8988T (cell line): ENCODE results near the gene BANP.
"Not testable (repeated sequence)": the region's sequence is repeated elsewhere in the genome, so short reads cannot be mapped to it uniquely, and the experiment has no call there.

Experiments used
- DNase-seq: peaks from one replicate; pipeline ENCODE4 v3.0.0; 2011

BANP gene

DNA sequence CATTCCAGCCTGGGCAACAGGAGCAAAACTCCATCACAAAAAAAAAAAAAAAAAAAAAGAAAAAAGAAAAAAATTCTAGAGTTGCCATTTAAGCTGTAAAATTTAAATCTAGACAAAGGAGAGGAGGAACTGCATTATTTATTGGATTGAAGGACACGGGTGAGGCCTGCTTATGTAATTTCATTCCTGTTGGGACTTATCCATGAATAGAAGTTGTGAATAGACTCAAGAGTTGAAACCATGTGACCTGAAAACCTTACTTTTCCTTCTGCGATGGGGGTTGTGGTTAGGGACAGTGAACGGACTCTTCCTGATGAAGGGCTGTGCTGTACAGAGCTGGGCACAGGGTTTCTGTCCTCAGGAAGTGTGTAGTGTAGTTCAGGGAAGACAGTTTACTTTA is 22.5 kb downstream of the BANP start:
- DNase-seq, result no peak

DNA sequence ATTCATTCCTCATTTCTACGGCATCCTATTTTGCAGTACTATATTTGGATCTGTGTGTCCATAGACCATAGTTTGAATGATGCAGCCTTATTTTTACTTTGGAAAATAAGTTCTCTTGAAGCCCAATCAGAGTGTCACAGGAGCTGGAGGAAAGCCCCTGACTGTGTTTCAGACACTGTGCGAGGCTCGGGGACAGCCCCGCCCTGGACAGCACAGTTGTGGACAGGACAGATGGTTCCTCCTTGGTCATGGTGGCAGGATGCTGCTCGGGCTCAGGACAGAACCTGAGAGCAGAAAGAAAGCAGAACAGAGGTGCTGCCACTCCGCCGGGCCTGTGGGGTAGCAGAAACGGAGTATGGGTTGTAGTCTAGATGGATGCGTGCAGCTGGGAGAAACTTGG is 22.9 kb downstream of the BANP start:
- no peak for DNase-seq

DNA sequence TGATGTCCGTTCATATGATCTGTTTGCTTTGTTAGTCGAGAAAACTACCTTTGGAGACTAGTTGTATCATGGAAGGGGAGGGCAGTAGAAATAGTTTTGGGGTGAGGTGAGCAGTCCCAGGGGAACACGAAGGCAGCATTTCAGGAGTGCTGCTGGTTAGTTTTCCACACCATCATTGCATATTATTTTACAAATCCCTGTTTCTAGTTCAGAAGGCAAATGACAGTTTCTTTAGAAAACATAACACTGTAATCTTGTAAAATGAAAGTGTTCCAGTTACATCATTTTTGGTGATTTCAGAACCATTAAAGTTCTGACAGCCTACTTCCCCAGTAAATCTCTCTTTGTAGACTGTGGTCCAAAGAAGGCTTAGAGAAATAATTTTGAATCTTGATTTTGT is 25.4 kb downstream of the BANP start:
- no peak for DNase-seq

DNA sequence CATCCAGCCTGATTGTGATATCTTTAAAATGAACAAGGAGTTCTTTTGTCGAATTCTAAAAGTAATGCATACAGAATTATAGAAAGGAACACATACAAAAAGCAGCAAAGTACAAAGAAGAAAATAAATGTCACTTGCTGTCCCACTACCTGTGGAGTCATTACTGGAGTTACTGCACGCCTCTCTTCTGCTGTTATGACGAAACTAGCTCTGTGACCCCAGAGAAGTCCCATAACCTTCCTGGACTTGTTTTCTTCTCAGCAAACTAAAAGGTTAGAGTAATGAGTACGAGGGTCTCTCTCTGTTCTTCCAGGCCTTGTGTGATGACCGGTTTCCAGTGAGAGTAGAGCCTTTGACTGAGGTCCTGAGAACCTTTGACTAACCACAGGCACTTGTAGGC is 26.9 kb downstream of the BANP start:
- no peak for DNase-seq

DNA sequence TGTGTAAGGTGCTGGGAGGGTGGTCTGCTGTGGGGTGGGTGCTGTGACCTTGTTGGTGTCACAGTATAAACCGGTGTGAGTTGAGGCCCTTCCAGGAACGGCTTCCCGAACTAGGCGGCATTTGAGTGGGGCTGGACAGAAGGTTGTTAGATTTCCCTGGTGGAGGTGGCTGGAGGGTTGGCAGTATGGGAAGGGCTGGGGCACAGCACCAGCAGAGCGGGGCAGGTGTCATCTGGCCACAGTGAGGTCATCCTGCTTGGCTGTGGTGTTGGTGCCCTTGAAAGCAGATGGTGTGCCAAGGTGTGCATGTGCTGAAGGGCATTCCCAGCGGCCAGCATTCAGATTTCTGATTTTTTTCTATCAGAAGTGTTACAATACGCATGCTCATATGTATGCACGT is 28.1 kb downstream of the BANP start:
- no peak for DNase-seq

DNA sequence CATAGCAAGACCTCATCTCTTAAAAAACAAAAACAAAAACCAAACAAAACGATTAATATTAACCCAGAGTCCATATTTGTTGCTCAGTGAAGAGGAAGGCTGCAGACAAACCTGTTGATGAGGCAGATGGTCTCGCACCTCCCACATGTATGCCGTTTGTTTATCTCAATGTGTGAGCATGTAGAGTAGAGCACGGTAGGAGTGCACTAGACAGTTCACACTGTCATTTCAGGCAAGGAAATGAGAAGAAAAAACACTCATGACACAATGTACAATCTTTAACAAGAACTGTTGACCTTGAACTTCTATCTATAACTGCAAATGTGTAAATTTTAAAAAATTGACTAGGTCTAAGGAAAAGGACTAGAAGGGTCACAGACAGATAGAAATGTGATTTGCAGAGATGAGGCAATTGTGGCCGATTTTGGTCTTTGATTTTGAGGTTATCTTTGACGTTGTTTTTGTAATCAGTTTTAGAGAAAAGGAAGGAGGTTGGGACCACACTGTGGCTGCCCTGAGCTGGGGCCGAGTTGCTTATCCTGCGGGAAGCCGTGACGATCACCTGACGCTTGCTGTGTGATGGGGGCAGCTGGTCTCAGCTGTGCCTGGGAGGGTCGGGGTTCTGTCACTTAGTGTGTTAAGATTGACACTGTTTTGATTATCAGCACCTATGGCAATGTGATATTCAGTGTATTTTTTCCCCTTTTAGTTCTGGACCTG is 28.8 kb downstream of the BANP start:
- DNase-seq, result not testable (repeated sequence)

DNA sequence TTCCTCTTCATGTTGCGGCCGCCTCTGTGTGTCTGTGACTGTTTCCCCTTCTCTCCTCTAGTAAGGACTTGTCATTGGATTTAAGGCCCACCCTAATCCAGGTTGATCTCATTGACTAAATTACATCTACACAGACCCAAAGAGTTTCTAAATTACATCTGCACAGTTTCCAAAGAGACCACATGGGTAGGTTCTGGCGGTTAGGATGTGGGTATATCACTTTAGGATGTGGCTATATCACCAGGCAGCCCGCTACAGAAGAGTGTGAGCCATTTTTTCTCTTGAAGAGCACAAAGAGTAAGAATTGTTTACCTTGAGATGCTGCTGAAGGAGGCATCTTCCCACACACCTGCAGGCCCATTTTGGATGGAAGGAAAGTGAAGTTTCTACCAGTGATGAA is 30.1 kb downstream of the BANP start:
- DNase-seq, result not testable (repeated sequence)

DNA sequence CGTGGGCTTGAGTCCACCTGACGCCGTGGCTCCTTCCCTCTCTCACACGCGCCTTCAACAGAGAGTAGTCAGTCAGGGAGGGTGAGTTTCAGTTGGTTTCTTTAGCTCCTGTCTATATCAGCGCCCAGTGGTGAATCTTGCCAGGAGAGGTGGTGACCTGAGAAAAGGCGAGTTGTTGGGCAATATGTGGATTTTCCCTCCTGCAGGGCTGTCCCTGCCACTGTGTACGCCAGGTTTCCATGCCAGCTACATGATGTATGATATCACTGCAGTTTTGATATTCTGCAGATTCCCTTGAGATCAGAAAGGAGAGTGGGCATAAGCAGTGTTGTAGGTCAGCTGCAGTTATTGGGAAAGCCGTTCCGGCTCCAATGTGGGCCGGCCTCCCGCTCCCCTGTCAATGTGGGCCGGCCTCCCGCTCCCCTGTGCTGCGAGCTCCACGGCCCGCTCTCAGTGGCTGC is 31.4 kb downstream of the BANP start:
- no peak for DNase-seq

DNA sequence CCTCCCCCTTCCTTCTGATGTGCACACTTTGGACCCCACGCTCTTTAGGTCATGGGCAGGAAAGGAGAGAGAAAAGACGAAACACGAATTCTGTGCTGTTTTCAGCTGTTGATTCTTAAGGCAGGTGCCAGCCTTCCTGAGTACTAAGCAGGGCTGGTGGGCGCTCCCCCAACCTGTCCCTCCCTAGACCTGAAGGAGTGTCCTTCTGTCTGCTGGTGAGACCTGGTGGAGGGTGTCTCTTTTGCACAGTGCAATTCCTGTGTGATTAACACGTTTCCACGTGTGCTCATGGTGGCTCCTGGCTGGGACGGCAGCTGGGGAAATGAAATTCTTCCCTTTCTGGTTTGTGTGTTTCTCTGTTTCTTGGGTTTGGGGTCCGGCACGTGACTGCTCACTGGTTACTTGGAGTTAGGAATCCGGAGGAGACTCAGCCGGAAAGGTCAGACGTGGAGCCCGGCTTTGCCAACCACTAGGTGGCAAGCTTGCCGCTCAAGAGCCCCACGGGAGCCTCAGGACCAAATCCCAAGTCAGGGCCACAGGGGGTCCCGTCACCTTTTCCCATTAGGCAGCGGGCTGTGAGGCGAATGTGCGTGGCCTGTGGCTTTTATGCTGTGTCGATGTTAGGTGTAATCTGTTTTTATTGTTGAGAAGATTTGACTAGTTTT is 32.0 kb downstream of the BANP start:
- DNase-seq, result not testable (repeated sequence)

DNA sequence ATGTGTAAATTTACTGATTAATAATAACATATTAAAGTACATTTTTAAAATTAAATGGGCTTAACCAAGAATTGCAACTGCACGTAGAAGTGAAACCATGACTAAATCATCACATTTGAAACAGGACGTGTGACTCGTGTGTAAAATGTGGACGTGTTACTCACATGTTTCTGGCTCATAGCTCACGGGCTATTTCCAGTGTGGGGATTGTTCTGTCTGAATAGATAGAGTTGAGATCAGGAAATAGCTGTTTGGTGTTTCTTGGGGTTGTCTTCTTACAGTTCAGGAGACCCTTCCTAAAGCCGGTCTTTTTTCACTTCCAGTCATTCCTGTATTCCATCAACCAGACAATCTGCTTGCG is 32.5 kb downstream of the BANP start:
- DNase-seq, result not testable (repeated sequence)

DNA sequence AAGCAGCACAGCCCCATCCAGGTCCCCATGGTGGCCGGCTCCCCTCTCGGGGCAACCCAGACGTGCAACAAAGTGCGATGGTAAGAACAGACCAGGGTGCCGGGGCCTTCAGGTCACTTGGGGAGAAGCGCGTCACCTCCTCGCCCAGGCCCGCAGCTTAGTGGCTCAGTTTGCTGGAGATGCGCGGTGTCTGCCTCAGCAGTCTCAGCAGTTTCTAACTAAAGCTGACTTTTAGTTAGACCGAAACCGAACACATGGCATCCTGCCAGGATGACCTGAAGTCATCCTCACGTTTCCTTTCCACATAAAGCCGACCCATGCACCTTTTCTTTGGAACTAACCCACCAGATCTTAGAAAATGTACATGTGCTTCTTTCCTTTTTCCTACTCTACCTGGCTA is 32.9 kb downstream of the BANP start:
- DNase-seq, result not testable (repeated sequence)

DNA sequence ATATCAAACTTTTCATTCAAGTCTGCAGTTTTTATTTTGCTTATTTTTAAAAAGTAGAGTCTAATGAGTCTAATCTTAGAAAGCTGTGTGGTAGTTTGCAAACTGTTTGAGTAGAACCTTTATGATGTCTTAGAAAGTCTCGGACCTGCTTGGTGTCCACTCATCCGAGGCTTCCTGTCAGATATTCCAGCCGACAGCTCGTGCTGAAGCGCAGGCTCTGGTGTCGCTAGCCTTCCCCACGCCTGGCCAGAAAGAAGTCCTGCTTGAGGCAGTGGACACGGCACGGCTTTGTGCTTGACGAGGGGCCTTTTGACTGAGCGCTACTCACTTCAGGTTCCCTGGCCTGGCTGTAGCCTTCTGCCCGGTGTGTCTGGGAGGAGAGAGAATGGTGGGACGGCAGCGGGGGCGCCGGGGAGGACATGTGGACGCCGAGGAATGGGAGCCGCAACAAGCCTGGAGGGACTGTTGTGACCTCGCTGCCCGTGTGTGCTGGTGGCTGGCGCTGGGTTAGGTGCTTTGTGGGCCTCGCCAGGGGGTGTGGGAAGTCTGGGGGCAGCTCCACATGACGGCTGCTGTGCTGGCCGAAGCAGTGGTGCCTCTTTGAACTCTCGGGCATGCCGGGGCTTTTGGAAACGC is 33.5 kb downstream of the BANP start:
- DNase-seq, result no peak

DNA sequence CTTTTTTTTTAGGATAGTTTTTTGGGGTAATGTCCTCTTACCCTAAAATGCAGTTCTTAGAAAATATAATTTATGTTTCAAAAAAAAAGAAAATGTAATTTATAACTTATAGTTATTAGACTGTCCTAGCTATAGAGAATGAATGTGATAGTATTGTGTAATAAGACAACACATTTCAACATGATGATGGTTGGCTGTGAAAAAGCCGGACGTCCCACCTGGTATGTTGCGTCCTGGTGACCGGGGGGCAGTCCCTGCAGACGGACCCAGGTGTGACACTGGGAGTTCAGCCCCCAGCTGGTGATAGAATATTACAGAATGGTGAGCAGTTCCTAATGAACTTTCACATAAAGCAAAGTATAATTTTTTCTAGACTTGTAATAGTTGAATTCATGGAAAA is 34.3 kb downstream of the BANP start:
- not testable (repeated sequence) for DNase-seq

DNA sequence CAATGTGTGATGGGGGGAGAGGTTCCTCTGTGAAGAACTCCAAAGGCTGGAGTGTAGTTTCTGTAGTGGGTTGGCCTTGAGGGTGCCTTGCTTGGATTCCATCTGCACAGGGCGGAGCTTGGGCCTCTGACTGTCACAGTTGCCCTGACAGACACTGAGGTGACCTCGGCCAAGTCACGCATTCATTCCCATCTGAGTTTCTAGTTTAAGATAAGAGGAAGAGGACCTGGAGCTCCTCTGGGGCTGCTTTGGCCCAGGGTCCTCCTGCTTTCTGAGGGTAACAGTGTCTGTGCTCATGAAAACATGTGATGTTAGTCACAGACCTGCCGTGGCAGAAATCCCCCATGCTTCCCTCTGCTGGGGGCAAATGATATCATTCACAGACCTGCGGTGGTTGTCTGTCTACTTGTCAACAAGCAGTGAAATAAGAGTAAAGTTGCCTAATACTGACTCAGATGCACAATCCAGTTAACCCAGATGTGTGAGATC is 35.2 kb downstream of the BANP start:
- DNase-seq, result not testable (repeated sequence)

DNA sequence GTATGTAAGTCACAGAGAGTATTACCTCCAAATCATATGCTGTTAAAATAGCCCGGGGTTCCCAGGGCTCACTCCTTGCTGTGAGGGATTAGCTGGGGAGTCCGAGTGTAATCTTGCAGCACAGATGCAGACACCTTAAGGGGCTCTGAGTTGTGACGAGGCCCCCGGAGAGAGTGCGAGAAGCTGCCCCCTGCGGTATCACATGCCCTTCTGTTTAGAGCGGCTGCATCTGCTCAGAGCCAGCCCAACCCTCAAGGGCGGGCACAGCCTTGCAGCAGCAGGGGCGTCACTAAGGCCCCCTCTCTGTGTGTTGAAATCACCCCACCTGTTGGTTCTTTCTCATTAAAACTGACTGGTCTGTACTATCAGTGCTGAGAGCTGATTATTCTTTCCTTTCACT is 37.4 kb downstream of the BANP start:
- not testable (repeated sequence) for DNase-seq

DNA sequence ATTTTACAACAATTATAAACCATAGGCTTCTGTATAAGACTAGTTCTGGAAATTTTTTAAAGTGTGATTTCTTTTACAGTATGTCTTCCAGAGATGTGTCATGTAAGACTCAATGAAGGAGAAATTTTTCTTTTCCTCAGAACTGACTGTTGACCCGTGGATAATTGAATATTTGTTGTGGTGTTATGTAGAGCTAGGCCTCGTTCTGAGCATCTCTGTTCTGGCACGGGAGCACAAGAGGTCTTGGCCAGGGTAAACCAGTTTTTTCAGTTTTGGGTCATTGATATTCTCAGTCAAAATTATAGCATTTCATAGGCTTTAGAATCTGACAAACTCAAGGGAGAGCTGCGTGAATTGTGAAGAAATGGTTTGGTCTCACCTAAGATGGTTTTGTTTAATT is 39.0 kb downstream of the BANP start:
- DNase-seq, result not testable (repeated sequence)

DNA sequence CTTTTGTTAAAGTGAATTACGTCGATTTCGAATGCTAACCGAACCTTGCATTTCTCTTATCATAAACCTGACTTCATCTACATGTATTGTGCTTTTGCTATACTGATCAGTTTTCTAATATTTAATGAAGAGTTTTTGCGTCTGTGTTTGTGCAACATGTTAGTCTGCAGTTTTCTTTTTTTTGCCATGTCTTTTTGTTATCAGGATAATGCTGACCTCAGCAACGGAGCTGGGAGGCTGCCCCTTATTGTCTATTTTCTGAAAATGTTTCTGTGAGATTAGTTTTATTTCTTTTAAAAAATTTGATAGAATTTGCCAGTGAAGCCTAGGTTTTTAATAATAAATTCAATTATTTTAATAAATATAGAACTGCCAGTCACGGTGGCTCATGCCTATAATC is 40.9 kb downstream of the BANP start:
- not testable (repeated sequence) for DNase-seq

DNA sequence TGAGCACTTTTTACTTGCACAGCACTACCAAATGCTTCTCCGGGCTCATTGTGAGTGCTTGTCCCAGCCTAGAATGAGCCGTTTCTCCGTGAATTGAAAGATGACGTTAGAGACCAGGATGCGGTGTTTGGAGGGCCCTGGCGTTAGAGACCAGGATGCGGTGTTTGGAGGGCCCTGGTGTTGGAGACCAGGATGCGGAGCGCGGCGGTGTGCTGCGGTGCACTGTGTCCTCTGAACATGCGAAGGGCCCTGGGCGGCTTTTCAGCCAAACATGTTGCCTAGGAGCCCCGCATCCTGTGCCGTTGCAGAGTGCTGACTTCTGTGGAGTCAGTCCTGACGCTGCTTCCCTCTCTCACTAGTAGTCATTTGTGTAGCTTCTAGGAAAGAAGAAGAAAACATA is 42.7 kb downstream of the BANP start:
- DNase-seq, result no peak

DNA sequence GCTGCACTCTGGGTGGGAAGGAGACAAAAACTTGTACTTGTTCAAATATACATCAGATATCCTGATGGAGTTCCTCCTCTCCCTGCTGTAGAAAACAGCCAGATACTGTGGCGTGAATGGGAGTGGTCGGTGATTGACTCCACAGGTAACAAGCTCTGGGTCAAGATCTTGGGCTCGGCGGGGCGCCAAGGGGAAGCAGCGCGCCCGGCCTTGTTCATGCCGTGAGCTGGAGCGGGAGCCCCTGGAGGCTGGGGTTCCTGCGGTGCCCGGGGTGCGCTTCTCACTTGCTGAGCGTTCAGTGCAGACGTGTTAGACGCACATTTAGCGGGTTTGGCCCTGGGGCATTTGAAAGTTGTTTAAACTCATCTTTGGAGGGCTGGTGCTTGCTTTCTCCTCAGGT is 44.4 kb downstream of the BANP start:
- DNase-seq, result no peak

DNA sequence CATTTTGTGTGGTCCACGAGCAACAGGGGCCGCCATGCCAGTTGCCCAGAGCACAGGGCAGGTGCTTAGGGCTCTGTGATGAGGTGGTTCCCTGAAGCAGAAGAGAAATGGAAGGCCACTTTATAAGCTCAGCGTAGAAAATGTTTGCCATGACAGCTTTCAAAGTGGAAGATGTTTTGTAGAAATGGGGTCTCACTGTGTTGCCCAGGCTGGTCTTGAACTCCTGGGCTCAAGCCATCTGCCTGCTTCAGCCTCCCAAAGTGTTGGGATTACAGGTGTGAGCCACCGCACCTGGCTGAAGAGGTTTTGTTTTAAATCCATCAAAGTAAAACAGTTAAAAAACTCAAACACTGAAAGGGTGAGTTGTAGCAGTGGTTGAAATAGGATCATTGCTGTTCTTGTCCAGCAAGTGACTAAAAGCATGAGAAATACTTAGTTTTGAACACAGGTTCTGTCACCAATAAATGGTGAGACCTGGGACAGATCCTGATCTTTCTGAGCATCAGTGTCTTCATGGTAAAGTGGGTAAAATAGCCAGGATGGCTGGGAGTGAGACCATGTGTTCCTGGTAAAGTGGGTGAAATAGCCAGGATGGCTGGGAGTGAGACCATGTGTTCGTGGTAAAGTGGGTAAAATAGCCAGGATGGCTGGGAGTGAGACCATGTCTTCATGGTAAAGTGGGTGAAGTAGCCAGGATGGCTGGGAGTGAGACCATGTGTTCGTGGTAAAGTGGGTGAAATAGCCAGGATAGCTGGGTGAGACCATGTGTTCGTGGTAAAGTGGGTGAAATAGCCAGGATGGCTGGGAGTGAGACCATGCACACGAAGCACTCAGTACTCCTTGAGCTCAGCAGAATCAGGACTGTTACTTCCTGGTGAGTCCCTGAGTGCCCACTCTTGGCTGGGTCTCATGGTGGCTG is 46.0 kb downstream of the BANP start:
- no peak for DNase-seq

DNA sequence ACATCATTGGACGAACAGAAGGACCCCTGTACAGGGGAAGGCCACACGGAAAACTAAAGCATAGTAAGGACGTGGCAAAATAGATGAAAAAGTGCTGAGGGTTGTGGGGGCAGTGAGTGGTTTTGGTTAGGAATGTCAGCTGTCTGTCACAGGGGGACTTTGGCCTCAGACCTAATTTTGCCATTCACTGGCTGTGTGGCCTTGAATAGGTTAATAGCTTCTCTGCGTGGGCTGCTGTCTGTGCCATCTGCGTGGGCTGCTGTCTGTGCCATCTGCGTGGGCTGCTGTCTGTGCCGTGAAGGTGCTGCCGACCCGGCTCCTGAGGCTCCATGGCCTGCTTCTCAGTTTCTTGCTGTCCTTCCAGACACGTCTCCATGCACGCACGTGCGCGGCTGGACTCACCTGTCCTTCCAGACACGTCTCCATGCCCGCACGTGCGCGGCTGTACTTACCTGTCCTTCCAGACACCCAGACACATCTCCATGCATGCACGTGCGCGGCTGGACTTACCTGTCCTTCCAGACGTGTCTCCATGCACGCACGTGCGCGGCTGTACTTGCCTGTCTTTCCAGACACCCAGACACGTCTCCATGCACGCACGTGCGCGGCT is 47.1 kb downstream of the BANP start:
- not testable (repeated sequence) for DNase-seq

DNA sequence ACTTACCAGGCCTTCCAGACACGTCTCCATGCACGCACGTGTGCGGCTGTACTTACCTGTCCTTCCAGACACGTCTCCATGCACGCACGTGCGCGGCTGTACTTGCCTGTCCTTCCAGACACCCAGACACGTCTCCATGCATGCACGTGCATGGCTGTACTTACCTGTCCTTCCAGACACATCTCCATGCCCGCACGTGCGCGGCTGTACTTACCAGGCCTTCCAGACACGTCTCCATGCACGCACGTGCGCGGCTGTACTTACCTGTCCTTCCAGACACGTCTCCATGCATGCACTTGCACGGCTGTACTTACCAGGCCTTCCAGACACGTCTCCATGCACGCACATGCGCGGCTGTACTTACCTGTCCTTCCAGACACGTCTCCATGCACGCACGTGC is 47.8 kb downstream of the BANP start:
- not testable (repeated sequence) for DNase-seq

DNA sequence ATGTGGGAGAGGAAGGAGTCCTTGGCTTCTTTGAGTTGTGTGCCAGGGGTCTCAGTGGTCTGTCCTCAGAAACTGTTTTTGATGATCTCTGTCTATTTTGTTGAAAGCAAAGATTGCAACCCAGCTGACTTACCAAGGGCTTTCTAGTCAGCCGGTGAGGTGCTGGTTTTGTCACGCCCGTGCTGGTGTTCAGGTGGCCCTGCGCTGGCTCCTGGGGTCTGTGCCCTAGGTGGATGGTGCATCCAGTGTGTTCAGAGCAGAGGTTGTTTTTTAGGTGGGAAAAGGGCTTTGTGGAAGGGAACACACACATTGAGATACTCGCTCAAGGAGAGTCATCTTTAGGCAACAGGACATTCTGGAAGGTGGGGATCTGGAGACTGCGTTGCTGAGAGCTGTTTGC is 51.0 kb downstream of the BANP start:
- no peak for DNase-seq
